Measurements from ENCODE around the gene CXCR6.

DNA sequence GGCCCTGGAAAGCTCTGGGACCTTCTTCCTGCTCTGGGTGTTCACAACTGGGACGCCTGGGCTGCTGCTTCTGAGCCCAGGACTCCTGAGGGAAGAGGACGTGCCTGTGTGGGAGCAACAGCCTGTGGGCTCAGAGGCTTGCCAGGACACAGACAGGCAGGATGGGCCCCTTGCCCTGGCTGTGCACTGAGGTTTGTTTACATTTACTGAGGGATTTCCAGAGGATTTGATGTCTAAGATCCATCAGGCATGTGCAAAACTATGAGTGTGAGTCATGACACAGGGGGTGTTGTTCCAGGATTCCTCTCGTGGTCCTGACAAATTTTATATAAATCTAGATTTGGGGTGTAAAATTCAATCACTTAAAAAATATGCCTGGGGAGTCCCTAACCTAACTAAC is 46.3 kb upstream of the CXCR6 start:
- TF ChIP-seq, protein P1, sequence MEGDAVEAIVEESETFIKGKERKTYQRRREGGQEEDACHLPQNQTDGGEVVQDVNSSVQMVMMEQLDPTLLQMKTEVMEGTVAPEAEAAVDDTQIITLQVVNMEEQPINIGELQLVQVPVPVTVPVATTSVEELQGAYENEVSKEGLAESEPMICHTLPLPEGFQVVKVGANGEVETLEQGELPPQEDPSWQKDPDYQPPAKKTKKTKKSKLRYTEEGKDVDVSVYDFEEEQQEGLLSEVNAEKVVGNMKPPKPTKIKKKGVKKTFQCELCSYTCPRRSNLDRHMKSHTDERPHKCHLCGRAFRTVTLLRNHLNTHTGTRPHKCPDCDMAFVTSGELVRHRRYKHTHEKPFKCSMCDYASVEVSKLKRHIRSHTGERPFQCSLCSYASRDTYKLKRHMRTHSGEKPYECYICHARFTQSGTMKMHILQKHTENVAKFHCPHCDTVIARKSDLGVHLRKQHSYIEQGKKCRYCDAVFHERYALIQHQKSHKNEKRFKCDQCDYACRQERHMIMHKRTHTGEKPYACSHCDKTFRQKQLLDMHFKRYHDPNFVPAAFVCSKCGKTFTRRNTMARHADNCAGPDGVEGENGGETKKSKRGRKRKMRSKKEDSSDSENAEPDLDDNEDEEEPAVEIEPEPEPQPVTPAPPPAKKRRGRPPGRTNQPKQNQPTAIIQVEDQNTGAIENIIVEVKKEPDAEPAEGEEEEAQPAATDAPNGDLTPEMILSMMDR (IDR thresholded peaks at IDR 0.05): no peak
- TF ChIP-seq EZH2phosphoT487 (IDR thresholded peaks at IDR 0.05) (no peak), EZH2 (IDR thresholded peaks at IDR 0.05) (no peak)
